Measurements from ENCODE around the gene RAB34.
A peak's percentile ranks its signal among the peaks of the same experiment; 100 is the strongest.
"Not testable (repeated sequence)": the region's sequence is repeated elsewhere in the genome, so short reads cannot be mapped to it uniquely, and the experiment has no call there.

RAB34 gene

DNA sequence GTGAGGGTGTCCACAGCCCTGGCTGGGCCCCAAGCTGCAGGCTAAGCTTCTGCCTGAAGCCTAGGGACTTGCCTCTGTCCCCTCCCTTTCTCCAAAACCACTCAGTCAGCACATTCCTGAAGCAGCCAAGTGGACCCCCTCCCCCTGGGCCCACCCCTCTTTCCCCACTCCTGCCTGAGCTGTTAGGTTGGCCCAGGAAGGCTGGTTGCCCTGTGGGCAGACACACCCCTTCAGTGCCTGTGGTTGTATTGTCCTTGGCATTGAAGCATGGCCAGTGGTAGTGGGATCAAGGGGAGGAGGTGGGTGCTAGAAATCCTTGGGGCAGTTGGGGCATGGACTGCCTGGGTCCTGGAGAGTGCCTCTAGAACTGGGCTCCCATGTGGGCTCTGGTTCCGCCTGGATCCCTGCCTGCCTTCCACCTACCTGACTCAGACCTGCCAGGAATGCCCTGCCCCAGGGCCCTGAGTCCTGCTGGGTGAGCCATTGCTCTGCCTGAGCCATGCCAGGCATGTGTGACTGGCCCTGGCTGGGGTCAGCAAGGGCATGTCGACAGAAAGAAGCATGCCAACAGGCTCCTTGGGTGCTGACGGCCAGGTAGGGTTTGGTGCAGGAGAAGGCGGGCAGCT lies 28.2 kb upstream of the RAB34 start:
- DNase-seq, result no peak

DNA sequence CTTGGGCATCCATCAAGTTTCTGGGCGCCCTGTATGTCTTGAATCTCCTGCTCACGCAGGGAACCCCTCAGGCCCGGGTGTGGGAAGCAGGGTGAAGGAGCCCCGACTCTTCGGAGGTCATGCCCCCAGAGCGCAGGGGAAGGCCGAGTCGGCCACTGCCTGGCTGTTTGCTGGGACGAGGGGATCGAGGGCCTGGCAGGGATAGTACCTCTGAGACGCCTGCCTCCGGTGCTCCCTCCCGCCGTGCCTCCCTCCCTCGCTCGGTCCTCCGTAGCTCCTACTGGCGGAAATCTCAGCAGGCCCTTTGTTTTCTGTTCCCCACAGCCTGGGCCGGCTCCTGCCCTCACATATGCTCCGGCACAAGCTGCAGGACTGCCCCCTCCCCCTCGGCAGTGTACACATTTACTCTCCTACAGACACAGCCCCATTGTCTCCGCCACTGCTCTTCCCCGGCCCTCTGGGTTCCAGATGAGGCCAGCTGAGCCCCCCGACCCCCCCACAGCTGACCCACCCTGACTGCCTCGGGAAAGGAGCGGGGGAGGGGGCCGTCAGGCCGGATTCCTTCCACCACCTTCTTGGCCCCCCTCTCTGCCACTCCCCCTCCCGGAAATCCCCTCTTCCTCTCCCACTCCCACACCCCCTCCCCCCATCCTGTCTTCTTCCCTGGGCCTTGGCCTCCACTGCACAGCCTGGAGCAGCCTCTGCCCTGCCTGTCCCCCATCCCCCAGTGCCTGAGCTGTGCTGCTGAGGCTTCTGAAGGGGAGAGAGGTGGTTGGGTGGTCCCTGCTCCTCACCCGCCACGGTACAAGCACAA lies 27.5 kb upstream of the RAB34 start:
- DNase-seq, result peak; percentile 49

DNA sequence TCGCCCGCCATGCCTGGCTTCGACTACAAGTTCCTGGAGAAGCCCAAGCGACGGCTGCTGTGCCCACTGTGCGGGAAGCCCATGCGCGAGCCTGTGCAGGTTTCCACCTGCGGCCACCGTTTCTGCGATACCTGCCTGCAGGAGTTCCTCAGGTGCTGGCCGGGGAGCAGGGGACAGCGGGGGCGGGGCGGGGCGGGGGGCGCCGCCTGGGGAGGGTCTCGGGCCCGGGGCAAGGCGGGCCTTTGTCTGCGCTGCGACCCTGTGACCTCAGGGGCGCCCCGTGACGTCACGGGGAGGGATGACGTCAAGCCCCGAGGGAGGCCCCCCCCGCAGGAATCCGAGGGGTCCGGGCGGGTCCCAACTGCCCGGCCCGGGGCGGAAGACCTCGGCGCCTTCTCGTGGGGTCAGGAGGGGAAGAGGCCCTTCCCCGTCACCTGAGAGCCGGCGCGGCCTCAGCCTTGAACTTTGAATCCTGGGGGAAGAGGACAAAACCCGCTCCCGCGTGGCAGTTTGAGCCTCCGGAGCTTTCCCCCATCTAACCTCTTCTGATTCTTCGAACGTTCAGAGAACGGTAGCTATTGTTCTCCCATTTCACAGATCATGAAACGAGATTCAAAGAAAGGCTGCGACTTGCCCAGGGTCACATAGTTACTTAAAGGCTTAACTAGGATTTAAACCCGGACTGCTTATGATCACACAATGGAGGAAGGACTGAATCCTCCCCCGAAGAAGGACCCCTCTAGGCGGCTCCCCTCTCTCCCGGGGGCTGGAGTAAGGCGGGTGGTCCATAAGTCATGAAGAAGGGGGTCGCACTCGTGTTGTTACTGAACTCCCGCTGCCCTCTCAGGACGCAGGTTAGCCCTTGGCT lies 26.7 kb upstream of the RAB34 start:
- peak; percentile 52 for DNase-seq

DNA sequence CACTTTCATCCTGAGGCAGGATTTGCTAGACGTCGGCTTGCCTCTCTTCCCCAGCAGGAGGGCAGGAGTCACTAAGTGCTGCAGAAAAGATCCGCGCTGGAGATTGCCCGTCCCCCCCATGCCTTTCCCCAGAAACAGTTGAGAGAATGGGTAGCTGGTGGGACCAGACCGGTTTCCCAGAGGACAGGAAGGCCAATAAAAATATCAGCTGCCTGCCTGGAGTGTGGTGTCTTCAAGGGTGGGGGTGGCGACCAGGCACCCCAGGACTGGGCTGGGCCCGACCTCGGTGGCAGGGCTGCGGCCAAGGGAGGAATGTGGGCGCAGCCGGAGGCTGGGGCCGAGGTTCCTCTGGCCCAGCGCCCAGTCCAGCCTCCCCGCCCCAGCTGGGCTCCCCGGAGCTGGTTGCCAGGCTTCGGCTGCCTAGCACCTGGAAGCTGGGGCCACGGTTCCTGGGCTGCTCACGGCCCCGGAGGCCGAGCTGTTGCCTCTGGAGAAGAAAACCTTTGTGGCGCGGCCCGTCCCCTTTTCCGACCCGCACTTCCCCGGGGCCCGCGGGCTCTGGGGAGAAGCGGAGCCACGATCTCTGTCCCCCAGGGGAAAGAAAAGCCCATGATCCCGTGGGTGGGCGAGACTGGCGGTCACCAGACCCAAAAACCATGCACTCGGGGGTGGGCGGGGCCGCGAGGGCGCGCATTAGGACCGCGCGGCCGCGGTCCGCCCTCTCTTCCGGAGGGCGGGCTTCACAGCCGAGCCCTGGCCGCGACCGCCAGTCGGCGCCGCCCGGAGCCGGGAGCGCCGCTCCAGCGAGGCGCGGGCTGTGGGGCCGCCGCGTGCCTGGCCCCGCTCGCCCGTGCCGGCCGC lies 25.8 kb upstream of the RAB34 start, which contains the start of gene TRAF4:
TRAF4 (plus strand) TSS at position 769 of the 861 bp plus-strand sequence. CDS start 102 bp downstream, outside the sequence.
- DNase-seq, result peak; percentile 92

DNA sequence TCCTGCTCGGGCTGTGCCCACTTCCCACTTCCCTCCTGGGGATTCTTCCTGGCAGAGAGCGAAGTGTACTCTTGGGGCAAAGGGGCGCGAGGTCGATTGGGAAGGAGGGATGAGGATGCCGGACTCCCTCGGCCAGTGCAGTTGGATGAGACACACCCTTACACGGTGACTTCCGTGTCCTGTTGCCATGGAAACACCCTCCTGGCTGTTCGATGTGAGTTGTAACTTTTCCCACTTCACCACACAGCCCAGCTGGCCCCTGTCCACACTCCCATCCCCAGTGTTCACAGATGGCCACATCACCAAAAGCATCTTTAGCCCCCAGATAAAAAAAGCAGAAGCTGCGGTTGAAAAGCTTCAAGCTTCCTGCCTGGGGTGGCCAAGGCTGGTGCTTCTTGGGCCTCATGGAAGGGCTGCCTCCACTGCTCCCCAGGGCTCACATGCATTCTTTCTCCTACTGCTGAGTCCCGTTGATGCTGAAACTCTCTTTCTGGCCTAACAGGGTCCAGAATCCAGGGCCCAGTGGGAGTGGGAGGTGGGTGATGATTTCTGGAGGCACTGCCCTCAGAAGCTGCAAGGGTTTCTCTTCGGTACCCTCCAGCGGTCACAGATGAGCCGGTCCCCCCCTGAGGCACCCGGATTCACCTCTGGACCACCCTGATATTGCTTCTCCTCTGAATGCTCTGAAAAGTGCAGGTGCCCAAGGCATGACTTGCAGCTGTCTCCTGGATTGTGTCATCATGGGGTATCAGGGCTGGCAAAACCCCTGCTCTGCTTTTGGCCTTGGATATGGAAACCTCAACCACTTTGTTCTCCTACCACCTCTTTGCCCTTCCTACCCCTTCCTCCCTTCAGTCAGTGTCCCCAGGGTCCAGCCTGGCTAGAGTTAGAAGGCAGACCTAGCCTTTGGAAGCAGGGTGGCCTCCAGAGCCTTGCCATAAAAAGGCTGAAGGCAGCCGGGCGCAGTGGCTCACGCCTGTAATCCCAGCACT lies 24.0 kb upstream of the RAB34 start:
- DNase-seq, result peak; percentile 95

DNA sequence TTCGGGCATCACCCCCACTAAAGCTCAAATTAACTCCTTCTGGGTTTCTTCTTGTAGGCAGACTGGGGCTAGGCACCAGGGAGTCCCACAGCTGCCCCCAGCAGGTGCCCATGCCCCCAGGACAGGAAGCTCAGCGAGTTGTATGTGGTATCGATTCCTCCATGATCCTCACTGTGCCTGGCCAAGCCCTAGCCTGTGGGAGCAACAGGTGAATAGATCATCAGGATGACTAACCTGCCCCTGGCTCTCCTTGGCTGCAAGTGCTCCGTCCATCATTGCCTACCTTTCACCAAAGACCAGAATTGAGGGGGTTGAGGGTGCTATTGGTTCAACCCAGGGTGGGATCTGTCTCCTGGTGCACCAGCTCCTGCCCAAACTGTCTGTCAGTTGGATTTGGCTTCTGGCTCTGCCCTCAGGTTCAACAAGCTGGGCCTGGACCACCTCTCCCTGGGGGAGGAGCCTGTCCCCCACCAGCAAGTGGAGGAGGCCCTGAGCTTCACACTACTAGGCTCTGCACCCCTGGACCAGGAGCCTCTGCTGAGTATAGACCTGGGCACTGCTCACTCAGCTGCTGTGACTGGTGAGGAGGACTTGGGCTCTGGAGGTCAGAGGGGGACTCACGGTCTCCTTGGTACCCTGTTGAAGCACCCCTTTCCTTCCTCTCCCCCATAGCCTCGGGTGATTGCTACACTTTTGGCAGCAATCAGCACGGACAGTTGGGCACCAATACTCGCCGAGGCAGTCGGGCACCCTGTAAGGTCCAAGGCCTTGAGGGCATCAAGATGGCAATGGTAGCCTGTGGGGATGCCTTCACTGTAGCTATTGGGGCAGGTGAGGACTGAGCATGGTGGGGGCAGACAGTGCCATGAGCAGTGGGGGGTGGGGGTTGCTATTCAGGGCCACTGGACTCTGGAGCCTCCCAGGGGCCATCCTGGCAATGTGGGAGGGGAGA lies 23.0 kb upstream of the RAB34 start:
- no peak for DNase-seq

DNA sequence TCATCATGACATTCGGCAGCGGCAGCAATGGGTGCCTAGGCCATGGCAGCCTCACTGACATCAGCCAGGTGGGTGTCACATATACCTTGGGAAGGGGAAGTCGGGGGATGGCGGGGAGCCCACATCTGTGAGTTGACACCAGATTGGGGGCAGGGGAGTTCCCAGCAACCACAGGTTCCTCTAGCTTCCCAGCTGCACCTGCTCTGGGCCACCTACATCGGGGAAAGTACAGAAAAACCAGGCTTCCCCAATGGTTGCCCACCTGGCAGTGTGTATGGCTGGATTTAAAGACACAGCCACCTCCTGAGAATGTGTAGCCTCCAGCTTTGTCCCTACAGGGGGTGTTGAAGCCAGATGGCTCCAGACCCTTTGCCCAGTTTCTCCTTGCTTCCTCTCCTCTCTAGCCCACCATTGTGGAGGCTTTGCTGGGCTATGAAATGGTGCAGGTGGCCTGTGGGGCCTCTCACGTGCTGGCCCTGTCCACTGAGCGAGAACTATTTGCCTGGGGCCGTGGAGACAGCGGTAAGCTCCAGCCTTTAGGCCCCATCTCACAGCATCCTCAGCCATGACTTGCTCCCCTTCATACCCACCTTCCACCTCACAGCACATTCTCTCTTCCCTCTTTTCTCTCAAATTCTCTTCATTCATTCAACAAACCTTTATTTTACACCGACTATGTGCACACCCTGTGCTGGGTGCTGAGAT lies 21.2 kb upstream of the RAB34 start:
- no peak for DNase-seq

DNA sequence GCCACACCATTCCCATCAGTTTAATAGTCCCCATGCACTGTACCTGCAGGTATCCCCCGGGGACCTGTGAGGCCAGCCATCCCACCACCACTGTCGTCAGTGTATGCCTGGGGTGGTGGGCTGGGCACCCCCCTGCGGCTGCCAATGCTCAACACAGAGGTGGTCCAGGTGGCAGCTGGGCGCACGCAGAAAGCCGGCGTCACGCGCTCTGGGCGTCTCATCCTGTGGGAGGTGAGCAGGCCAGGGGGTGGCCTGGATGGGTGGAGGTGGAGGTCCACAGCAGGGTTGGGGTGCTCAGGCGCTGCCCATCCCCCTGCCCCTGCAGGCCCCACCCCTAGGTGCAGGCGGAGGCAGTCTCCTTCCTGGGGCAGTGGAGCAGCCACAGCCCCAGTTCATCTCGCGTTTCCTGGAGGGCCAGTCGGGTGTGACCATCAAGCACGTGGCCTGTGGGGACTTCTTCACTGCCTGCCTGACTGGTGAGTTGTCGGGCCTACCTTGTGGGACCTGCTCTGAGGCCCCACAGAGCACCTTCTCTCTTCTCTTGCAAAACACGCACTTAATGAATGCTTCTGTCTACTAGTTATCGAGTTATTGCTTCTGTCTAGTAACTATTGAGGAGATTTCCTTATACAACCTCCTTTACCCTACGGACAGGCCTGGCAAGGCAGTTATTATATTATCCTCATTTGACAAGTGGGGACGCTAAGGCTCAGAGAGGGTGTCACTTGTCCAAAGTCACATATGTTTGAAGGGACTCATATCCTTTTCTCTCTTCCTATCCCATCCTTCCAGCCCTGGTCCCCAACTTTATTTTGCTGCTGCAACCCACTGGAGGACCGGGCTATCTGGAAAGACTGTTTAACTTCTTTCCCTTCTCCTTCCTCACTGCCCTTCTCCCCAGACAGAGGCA lies 20.4 kb upstream of the RAB34 start:
- DNase-seq, result peak; percentile 47

DNA sequence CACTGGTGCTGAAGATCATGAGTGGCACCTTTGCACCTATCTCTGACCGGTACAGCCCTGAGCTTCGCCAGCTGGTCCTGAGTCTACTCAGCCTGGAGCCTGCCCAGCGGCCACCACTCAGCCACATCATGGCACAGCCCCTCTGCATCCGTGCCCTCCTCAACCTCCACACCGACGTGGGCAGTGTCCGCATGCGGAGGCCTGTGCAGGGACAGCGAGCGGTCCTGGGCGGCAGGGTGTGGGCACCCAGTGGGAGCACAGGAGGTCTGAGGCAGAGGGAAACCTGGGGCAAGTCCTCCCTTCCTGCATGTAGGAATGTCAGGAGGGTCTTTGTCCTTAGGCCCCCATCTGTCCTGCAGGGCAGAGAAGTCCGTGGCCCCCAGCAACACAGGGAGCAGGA lies 19.6 kb upstream of the RAB34 start:
- DNase-seq, result no peak

DNA sequence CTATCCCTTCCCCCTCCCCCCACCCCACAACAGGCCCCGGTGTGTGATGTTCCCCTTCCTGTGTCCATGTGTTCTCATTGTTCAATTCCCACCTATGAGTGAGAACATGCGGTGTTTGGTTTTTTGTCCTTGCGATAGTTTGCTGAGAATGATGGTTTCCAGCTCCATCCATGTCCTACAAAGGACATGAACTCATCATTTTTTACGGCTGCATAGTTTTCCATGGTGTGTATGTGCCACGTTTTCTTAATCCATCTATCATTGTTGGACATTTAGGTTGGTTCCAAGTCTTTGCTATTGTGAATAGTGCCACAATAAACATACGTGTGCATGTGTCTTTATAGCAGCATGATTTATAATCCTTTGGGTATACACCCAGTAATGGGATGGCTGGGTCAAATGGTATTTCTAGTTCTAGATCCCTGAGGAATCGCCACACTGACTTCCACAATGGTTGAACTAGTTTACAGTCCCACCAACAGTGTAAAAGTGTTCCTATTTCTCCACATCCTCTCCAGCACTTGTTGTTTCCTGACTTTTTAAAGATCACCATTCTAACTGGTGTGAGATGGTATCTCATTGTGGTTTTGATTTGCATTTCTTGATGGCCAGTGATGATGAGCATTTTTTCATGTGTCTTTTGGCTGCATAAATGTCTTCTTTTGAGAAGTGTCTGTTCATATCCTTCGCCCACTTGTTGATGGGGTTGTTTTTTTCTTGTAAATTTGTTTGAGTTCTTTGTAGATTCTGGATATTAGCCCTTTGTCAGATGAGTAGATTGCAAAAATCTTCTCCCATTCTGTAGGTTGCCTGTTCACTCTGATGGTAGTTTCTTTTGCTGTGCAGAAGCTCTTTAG lies 18.5 kb upstream of the RAB34 start:
- DNase-seq, result not testable (repeated sequence)

DNA sequence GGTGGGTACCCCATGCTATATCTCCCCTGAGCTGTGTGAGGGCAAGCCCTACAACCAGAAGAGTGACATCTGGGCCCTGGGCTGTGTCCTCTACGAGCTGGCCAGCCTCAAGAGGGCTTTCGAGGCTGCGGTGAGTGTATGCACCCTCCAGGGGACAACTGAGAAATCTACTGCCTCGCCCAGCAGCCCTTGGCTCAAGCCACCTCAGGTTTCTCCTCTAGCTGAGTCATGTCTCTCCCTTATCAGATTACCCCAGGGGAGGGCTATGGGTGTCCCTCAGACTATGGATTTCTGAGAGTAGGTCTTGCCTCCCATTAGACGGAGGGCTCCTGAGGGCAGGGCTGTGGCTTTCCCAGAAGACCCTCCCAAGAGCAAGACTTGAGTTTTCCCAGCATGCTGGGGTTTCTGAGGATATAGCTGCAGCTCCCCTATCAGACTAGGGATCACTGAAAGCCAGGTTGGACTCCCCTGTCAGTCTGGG lies 17.6 kb upstream of the RAB34 start:
- peak; percentile 92 for DNase-seq

DNA sequence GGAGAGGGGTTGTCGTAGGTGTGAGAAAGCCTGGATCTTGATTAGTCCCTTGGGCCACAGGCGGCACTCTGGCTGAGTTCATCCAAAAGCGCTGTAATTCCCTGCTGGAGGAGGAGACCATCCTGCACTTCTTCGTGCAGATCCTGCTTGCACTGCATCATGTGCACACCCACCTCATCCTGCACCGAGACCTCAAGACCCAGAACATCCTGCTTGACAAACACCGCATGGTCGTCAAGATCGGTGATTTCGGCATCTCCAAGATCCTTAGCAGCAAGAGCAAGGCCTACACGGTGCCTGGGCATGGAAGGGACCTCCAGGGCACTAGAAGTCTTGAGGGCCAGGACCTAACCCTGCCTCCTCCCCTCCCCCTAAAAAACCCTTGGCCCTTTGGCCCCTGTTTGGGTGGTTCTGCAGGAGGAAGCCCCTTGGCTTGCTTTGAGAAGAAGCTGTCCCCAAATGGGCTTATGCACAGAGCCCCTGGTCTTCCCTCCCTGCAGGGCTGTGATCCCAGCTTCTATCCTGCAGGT lies 17.1 kb upstream of the RAB34 start:
- DNase-seq, result no peak

DNA sequence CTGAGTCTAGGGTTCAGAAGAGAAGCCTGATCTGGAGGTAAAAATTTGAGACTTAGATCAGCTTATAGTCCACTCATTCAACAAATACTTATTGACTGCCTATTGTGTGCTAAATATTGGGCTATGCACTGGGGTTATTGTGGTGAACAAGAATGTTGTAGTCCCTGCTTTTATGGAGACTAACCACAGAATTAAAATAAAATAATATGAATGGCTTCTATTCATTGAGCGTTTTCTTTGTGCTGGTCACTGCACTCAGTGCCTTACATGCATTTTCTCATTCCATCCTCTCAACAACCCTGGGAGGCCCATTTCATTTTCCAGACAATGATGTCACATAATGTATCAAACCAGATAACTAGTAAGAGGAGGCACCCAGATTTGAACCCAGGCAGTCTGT lies 15.7 kb upstream of the RAB34 start:
- DNase-seq, result no peak

DNA sequence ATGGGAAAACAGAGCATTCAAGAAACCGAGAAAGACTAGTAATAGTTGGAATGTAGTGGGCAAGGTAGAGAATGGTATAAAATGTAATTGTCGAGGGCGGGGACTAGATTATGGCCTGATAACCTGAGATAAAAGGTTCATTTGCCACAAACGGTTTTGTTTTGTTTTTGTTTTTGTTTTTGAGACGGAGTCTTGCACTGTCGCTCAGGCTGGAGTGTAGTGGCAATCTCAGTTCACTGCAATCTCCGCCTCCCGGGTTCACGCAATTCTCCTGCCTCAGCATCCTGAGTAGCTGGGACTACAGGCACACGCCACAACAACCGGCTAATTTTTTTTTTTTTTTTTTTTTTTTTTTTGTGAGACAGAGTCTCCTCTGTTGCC lies 12.3 kb upstream of the RAB34 start:
- no peak for DNase-seq

DNA sequence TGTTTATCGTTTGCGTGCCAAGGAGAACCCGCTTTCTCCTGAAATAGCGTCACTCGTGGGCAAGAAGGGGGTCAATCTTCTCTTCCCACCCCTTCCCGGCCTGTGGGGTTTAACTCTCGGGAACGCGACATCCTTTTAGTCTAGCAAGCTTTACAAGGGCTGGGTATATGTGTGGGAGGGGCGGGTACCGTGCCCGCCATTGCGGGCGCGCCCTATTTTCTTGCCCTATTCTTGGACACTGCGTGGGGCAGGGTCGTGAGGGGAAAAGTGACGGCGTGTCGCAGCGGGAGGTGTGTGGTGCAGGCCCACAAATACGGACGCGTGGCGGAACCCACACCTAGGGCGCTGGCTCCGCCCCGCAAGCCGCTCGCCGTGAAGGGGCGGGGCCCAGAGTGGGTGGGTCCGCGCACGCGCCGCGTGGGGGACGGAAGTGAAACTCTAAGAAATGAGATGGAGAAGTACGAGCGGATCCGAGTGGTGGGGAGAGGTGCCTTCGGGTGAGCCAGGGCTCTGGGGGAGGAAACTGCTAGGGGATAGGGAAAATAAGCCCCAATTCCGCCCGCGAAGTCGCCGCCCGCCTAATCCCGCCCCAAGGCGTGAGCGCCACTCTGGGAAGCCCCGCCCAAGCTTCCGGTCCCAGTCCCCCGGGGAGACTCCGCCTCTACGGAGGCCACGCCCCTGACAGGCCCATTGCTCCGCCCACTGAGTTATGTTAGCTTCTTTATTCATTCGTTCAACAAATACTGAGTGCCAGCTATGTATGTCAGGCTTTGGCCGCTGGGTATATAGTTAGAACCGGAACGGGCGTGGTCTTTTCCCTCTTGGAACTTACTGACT lies 10.9 kb upstream of the RAB34 start, which contains the start of gene NEK8:
NEK8 (plus strand) TSS at position 425 of the 837 bp plus-strand sequence; CDS start at position 451, 26 bp downstream.
- peak; percentile 98 for DNase-seq
